HG03060 (cell line): ENCODE data around the gene STMP1.

ENCODE experiments used
- ATAC-seq: cut with Tn5 transposase; IDR thresholded peaks from one replicate; pipeline ENCODE4 v1.9.1; 2021; ENCODE audit warnings: low read depth, moderate number of reproducible peaks; ENCODE audit not compliant: unreplicated experiment

The STMP1 gene

DNA sequence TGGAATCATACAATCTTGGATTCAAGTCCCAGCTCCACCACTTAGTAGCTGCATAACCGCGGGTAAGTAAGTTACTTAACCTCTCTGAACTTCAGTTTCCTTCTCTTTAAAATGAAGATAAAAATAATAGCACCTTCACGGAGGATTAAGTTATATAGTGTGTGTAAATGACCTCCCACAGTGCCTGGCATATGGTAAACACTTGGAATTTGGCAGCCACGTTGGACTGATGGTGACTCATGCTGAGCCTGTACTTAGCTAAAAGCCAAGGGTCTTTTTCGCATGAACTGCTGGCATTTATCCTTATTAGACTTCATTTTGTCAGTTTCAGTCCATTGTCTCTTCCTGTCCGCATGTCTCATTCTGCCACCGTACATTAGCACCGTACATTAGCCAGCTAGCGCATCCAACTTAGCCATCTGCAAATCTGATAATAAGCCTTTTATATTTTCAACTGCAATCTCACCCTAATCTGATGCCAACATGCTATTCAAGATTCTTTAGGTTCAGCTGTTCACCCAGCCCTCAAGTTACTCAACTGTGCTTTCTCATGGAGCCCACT, 54.4 kb downstream of the STMP1 start:
- ATAC-seq: no peak

DNA sequence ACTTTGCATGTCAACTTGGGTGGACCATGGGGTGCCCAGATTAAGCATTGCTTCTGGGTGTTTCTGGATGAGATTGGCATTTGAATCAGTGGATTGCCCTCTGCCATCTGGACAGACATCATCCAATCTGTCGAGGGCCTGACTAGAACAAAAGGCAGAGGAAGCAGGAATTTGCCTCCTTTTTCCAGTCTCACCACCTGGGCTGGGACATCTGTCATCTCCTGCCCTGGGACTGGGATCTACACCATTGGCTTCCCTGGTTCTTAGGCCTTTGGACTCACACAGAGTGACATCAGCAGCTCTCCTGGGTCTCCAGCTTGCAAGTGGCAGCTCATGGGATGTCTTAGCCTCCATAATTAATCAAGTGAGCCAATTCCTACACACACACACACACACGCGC, 55.4 kb downstream of the STMP1 start:
- no peak for ATAC-seq

DNA sequence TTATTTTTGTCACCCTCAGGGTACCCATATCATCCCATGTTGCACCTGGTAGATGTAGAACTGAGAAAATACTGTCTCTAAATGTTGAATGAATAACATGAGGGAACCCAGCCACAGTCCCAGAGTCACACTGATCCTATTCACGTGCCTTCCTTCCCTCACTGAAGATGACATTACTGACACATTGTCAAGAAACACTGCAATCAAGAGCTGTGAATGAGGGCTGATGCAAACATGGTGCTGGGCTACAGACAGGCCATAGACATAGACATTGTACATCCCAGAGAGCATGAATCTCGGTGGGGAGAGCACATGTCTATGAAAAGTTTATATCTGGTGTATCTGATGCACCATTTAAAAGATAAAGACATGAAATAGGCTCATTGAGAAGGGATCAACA, 55.9 kb downstream of the STMP1 start:
- no peak for ATAC-seq

DNA sequence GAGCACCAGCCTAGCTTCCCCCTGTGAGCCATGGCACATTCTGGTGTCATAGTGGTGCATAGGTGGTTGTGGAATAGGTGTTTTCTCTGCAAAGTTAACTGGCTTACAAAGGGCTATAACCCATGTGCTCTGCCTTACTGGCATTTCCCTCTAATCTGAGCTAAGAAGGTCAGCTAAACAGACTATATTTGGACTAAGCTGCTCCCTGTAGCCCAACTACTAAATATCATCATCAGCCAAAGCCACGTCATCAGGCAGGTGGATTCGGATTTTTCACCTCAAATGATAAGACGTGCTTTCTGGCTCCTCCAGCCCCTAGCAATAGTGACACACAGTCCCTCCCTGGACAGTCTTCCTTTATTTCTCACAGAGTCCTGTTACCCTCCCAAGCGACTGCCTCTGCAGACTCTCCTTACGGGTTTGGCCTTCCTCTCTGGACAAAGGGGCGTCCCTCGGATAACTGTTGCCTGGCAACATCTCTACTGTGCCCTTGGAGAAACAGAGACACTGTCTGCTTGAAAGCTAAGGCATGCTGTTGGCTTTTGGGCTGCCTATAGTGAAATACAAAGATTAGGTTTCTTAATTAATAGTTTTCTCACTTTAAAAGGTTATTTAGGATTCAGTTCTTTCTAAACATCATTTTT, 56.6 kb downstream of the STMP1 start:
- no peak for ATAC-seq

DNA sequence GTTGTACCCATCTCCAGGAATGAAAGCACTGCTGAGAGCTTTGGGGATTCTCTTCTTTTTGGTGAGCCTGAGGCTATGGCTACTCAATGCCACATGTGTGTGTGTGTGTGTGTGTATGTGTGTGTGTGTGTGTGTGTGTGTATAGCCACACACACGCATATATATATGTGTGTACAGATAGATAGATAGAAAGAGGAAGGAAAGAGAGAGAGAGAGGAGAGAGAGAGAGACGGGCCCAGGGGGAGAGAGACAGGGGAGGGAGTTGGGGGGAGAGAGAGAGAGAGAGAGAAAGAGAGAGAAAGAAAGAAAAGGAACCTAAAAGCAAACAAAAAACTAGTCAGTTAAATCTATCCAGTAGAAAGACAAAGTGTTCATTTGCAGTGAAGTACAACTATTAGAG, 57.4 kb downstream of the STMP1 start:
- ATAC-seq: no peak

DNA sequence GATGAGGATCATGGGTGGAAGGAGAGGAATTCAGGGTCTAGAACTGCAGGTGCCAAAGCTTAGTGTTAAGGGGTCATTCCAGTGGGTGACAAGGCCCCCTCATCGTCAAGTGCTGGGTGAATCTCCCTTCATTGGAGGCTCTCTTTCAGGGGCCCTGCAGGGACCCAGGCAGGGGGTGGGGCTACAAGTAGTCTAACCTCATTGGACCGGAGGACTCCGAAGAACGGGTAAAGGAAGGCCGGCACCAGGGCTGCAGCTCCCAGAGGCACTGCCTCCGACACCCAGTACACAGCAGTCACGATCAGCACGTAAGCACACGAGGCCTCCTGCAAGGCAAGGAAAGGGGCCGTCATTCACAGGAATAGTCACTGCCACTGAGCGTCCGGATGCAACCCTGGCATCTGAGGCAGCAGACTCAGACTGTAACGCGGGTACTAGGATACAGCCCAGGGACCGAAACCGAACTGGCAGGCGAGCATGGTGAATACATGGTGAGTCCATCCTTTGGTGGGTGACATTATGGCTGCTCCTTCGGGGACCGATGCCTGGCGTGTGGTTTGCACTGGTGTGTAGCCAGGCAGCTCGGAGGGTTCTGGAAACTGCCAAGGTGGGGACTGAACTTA, 59.0 kb downstream of the STMP1 start:
- ATAC-seq: no peak

DNA sequence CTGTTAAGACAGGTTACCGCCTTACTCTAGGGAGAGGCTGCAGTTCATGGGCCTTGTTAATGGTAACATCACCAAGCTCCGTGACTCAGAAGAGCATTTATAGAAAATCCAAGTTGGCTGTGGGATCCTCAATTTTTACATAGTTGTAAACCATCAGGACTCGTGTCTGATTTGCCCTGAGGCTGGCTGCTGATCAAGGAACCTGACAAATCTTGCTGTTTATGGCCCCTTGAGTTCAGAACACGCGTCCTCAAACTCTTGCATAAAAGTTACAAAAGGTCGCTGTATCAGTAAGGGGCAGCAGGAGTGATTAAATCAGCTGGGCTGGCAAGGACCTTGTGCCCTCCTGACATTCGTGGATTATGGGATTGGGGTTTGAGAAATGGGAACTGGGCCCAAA, 61.1 kb downstream of the STMP1 start:
- ATAC-seq: no peak
